Neural progenitor cell (in vitro differentiated cells): Measurements from ENCODE around the gene FAM83G. TPM values are rescaled to one million over a fixed set of nuclear protein-coding genes. Genes with fewer than 3 reads are reported as not detected.

ENCODE experiments used
- DNase-seq: peaks from one replicate; pipeline ENCODE4 v3.0.0-alpha.2; 2016; ENCODE audit warnings: low spot score
- H2AFZ ChIP-seq: fragments of 200-600 bp; sonication (generic); replicated peaks from 2 replicates; pipeline ENCODE4 v1.6.1; 2016; ENCODE audit warnings: antibody characterized with exemption
- H3F3A ChIP-seq: fragments of 200-600 bp; sonication (generic); 2 replicates; pipeline ENCODE4 v1.6.1; 2016; ENCODE audit warnings: antibody characterized with exemption, low read depth
- H3K27ac ChIP-seq: fragments of 200-600 bp; sonication (generic); 2 replicates; pipeline ENCODE4 v1.5.1; 2016; ENCODE audit warnings: mild to moderate bottlenecking
- H3K27me3 ChIP-seq: fragments of 200-600 bp; sonication (generic); 2 replicates; pipeline ENCODE4 v1.6.1; 2016; ENCODE audit warnings: mild to moderate bottlenecking, moderate library complexity
- H3K36me3 ChIP-seq: fragments of 200-600 bp; sonication (generic); 2 replicates; pipeline ENCODE4 v1.5.1; 2016
- H3K4me1 ChIP-seq: fragments of 200-600 bp; sonication (generic); 2 replicates; pipeline ENCODE4 v1.6.1; 2016; ENCODE audit warnings: mixed run types
- H3K4me2 ChIP-seq: fragments of 200-600 bp; sonication (generic); 2 replicates; pipeline ENCODE4 v1.6.1; 2016
- H3K4me3 ChIP-seq: fragments of 200-600 bp; sonication (generic); 2 replicates; pipeline ENCODE4 v1.5.1; 2016
- H3K79me2 ChIP-seq: fragments of 200-600 bp; sonication (generic); 2 replicates; pipeline ENCODE4 v1.6.1; 2016; ENCODE audit warnings: low read depth
- H3K9ac ChIP-seq: fragments of 200-600 bp; sonication (generic); 2 replicates; pipeline ENCODE4 v1.6.1; 2016
- H3K9me3 ChIP-seq: fragments of 200-600 bp; sonication (generic); 2 replicates; pipeline ENCODE4 v1.5.1; 2016; ENCODE audit warnings: low read depth
- H4K20me1 ChIP-seq: fragments of 200-600 bp; sonication (generic); 2 replicates; pipeline ENCODE4 v1.6.1; 2016; ENCODE audit warnings: low read depth
- H3K27ac Mint-ChIP-seq: 3 replicates; pipeline ENCODE4 v1.8.0; 2021; ENCODE audit warnings: mixed read lengths
- H3K27me3 Mint-ChIP-seq: 2 replicates; pipeline ENCODE4 v1.8.0; 2022; ENCODE audit warnings: low read depth, mild to moderate bottlenecking, inconsistent platforms, moderate library complexity, mixed read lengths; ENCODE audit not compliant: insufficient read depth
- H3K36me3 Mint-ChIP-seq: 3 replicates; pipeline ENCODE4 v1.8.0; 2021; ENCODE audit warnings: mixed read lengths
- H3K4me1 Mint-ChIP-seq: 3 replicates; pipeline ENCODE4 v1.8.0; 2021; ENCODE audit warnings: mixed read lengths
- H3K4me3 Mint-ChIP-seq: 3 replicates; pipeline ENCODE4 v1.8.0; 2021; ENCODE audit warnings: mild to moderate bottlenecking, moderate library complexity, mixed read lengths
- H3K9me3 Mint-ChIP-seq: 3 replicates; pipeline ENCODE4 v1.8.0; 2020; ENCODE audit warnings: mixed read lengths
- EZH2 ChIP-seq: fragments of 200-600 bp; sonication (generic); IDR thresholded peaks from 2 replicates; pipeline ENCODE4 v1.6.1; 2017; ENCODE audit warnings: antibody characterized with exemption, mild to moderate bottlenecking, moderate library complexity
- EZH2phosphoT487 ChIP-seq: fragments of 200-600 bp; sonication (generic); IDR thresholded peaks from 2 replicates; pipeline ENCODE4 v1.6.1; 2017; ENCODE audit warnings: antibody characterized with exemption
- total RNA-seq: library from RNA; depleted of rRNA; stranded (reverse); fragments of >200 nt; gene quantifications from 2 replicates; pipeline ENCODE4 v1.2.3, GENCODE V29; 2015; ENCODE audit warnings: low replicate concordance
- TF ChIP-seq, protein P1 (sequence below): fragments of 200-600 bp; sonication (generic); IDR thresholded peaks from 2 replicates; pipeline ENCODE4 v1.5.1; 2017; ENCODE audit warnings: antibody characterized with exemption, mild to moderate bottlenecking

The FAM83G gene
- total RNA-seq, 1 donor from 2014 or later, result 9.9 TPM

DNA sequence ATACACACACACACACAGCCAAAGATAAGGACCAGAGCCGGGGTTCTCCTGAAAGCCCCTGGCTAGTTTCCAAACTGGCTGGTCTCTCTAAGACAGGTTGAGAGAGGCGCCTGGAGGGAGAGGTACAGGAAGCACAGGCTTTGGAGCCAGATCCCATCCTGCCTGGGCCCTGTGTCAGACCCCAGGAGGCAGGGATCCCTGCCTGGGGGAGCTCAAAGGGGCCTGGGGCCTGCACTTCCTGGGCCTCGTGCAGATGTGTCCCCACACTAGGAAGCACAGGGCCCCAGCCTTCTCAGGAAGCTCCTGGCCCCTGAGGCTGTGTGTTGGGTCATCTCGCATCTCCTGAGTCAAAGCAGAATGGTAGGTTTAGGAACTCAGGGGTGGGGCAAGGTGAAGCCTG is 36.6 kb downstream of the FAM83G start:
- H3K9me3 ChIP-seq, result no peaks in the 10 kb centered on the region
- no peaks in the 10 kb centered on the region for H3K79me2 ChIP-seq
- Mint-ChIP-seq H3K4me3 (peak overlapping the region; percentile 18), H3K4me1 (peaks cover 26% of the 10 kb centered on the region), H3K36me3 (no peaks in the 10 kb centered on the region), H3K27me3 (peaks cover 7% of the 10 kb centered on the region), H3K27ac (peak overlapping the region; percentile 94), H3K9me3 (no peaks in the 10 kb centered on the region)
- no peak for DNase-seq
- H2AFZ ChIP-seq, result no peak overlapping the region
- TF ChIP-seq EZH2 (no peak), EZH2phosphoT487 (no peak)
- TF ChIP-seq, protein P1, sequence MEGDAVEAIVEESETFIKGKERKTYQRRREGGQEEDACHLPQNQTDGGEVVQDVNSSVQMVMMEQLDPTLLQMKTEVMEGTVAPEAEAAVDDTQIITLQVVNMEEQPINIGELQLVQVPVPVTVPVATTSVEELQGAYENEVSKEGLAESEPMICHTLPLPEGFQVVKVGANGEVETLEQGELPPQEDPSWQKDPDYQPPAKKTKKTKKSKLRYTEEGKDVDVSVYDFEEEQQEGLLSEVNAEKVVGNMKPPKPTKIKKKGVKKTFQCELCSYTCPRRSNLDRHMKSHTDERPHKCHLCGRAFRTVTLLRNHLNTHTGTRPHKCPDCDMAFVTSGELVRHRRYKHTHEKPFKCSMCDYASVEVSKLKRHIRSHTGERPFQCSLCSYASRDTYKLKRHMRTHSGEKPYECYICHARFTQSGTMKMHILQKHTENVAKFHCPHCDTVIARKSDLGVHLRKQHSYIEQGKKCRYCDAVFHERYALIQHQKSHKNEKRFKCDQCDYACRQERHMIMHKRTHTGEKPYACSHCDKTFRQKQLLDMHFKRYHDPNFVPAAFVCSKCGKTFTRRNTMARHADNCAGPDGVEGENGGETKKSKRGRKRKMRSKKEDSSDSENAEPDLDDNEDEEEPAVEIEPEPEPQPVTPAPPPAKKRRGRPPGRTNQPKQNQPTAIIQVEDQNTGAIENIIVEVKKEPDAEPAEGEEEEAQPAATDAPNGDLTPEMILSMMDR, result no peak
- H3K4me3 ChIP-seq, result no peak overlapping the region
- no peak overlapping the region for H3K9ac ChIP-seq
- no peaks in the 10 kb centered on the region for H3K36me3 ChIP-seq
- no peaks in the 10 kb centered on the region for H3K27me3 ChIP-seq
- H3F3A ChIP-seq, result peaks cover 18% of the 10 kb centered on the region
- peak overlapping the region; percentile 64 for H3K27ac ChIP-seq
- H3K4me2 ChIP-seq, result peak overlapping the region; percentile 58
- peaks cover 24% of the 10 kb centered on the region for H3K4me1 ChIP-seq
- no peaks in the 10 kb centered on the region for H4K20me1 ChIP-seq

DNA sequence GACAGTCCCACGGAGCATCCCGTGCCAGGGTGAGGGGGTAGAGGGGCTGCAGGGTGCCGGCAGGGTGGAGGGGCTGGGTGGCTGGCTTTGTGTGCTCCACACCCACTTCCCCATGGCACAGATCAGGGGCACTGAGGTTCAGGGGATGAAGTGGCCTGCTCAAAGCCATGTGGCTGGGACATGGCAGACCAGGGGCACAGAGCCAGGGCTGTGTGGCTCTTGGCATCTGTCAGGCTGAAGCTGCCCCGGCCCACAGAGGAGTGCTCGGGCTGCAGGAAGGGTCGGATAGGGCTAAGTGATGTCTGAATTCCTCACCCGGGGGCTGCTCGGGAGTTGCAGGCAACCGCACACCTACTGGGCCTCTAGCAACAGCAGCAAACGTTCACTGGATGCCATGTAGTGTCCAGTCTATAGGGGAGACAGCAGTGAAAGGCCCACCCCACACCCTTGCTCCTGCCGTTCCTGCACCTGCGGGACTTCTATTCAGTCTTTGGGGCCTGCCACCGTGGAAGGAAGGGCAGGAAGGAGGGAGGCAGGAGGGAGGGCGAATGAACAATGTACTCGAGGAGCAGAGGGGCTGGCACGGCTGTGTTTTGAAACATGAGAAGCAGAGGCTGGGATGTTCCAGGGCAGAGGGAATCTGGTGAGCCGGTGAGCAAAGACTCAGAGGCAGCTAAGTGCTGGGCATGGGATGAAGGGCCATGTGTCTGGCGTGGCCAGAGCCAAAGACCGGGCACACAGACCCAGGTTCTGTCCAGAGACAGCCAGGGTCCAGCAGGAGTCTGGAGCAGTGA is 37.5 kb downstream of the FAM83G start:
- Histone ChIP-seq H3K4me1 (peaks cover 27% of the 10 kb centered on the region), H3K9me3 (no peaks in the 10 kb centered on the region), H3K79me2 (no peaks in the 10 kb centered on the region), H4K20me1 (no peaks in the 10 kb centered on the region), H2AFZ (no peak overlapping the region), H3K9ac (peak overlapping the region; percentile 27), H3K27ac (peak overlapping the region; percentile 64), H3K36me3 (no peaks in the 10 kb centered on the region), H3K27me3 (no peaks in the 10 kb centered on the region), H3K4me2 (peak overlapping the region; percentile 58), H3F3A (peaks cover 18% of the 10 kb centered on the region), H3K4me3 (no peak overlapping the region)
- H3K4me1 Mint-ChIP-seq, result peaks cover 33% of the 10 kb centered on the region
- no peak overlapping the region for H3K4me3 Mint-ChIP-seq
- H3K36me3 Mint-ChIP-seq, result no peaks in the 10 kb centered on the region
- peak; percentile 84 for DNase-seq
- TF ChIP-seq, protein P1, result no peak
- TF ChIP-seq EZH2phosphoT487 (no peak), EZH2 (no peak)
- no peaks in the 10 kb centered on the region for H3K9me3 Mint-ChIP-seq
- H3K27me3 Mint-ChIP-seq, result peaks cover 7% of the 10 kb centered on the region
- peak overlapping the region; percentile 94 for H3K27ac Mint-ChIP-seq

DNA sequence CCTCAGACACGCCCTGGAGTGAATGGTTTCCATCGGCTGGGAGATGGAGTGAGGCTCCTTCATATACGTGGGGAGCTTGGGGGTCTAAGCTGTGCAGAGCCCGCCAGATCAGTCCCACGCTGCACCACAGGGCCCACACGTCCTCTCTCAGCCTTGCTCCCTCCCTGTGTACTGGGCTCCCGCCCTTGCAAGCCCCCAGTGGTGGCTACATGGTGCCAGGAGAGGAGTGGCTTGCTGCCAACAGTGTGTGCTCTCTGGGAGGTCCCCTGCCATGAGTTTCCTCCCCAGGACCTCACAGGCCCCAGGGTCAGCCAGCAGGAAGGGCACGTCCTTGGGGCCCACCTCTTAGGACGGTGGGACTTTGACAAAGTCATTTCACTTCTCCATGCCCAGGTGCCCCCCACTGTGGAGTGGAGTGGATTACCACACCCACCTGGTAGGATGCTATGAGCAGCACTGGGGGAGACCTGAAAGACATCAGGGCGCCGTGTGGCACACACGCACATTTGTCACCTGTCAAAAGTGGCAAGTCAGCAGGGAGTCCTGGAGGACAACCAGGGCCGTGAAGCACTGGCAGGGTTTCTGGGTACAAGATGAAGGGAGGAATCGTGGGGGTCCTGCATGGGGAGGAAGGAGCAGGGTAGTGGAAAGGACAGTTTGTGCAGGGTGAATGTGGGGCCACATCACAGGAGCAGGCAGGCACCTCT is 38.9 kb downstream of the FAM83G start:
- H3K27ac Mint-ChIP-seq, result peak overlapping the region; percentile 90
- no peak for DNase-seq

More for the DNA sequence above, 38.9 kb downstream of the FAM83G start:
- Histone ChIP-seq H3K4me1 (peaks cover 27% of the 10 kb centered on the region), H2AFZ (no peak overlapping the region), H3F3A (peaks cover 18% of the 10 kb centered on the region), H3K4me2 (no peak overlapping the region), H3K4me3 (no peak overlapping the region), H3K9me3 (no peaks in the 10 kb centered on the region), H4K20me1 (no peaks in the 10 kb centered on the region), H3K36me3 (no peaks in the 10 kb centered on the region), H3K79me2 (no peaks in the 10 kb centered on the region), H3K27me3 (no peaks in the 10 kb centered on the region), H3K27ac (no peak overlapping the region), H3K9ac (no peak overlapping the region)
- Mint-ChIP-seq H3K27me3 (peaks cover 7% of the 10 kb centered on the region), H3K36me3 (no peaks in the 10 kb centered on the region), H3K4me3 (peak overlapping the region; percentile 20), H3K4me1 (peaks cover 43% of the 10 kb centered on the region), H3K9me3 (no peaks in the 10 kb centered on the region)
- TF ChIP-seq EZH2, result no peak
- no peak for TF ChIP-seq EZH2phosphoT487
- TF ChIP-seq, protein P1, result no peak
